Psoas muscle (tissue), 8 donors: ENCODE results near the gene ADAMTS2. TPM values are rescaled to one million over a fixed set of nuclear protein-coding genes. Genes with fewer than 3 reads are reported as not detected.

Experiments used
- ATAC-seq, 4 donors: fragments of 200-7000 bp; cut with Tn5 transposase; one replicate each; pipeline ENCODE4 v1.9.1; 2020; ENCODE audit warnings: moderate library complexity in 3 of 4, mild to moderate bottlenecking in 2 of 4
- DNase-seq, 2 donors: peaks; one replicate each; pipeline ENCODE4 v3.0.0-alpha.2; 2020
- H3K27ac ChIP-seq: fragments of 200-600 bp; one replicate; pipeline ENCODE4 v1.8.0; 2022
- H3K27me3 ChIP-seq, 3 donors: fragments of 200-600 bp in 1 of 3; one replicate each; pipeline versions ENCODE4 v1.6.1 to v1.8.0; 2013 to 2022; ENCODE audit warnings: low read length in 2 of 3, mild to moderate bottlenecking in 2 of 3, moderate library complexity in 1 of 3; ENCODE audit not compliant: insufficient read depth in 3 of 3
- H3K36me3 ChIP-seq, 2 donors: fragments of 200-600 bp in 1 of 2; one replicate each; pipeline versions ENCODE4 v1.6.1 to v1.8.0; 2013 to 2022; ENCODE audit warnings: low read depth in 1 of 2, mild to moderate bottlenecking in 1 of 2, moderate library complexity in 1 of 2; ENCODE audit not compliant: insufficient read depth in 1 of 2
- H3K4me1 ChIP-seq: fragments of 200-600 bp; one replicate; pipeline ENCODE4 v1.8.0; 2022
- H3K4me3 ChIP-seq: fragments of 200-600 bp; one replicate; pipeline ENCODE4 v1.8.0; 2022; ENCODE audit warnings: mild to moderate bottlenecking
- H3K9me3 ChIP-seq: fragments of 200-600 bp; one replicate; pipeline ENCODE4 v1.8.0; 2022
- WGBS, 3 donors: extraction: QIAGEN DNeasy Blood & Tissue Kit; methylation state at CpG; one replicate each; pipeline versions ENCODE4 v1.1.6 to v1.1.7; 2013; 5-methylcytosine and 5-hydroxymethylcytosine counted together
- intact Hi-C, 2 donors: fragments of 100-400 bp; cut with DNase I; formaldehyde crosslinking; loops; one replicate each; pipeline versions ENCODE4 v1.11.0 to v1.14.2; 2022
- polyA plus RNA-seq, 3 donors: library from polyadenylated mRNA; stranded (reverse); fragments of 200-250 nt; gene quantifications; one replicate each; pipeline ENCODE4 v1.2.3, GENCODE V29; 2013
- total RNA-seq, 4 donors: library from RNA; stranded (reverse); fragmentation: NEBNext Ultra II Directional in 2 of 4; extraction: Animal tissue kit (Norgen Biotek cat#: 25700) in 2 of 4; gene quantifications; one replicate each; pipeline versions ENCODE4 v1.2.1 to v1.2.4, GENCODE V29; 2021 to 2023
- TF ChIP-seq, protein P1 (sequence below): fragments of 200-600 bp; IDR thresholded peaks from one replicate; pipeline ENCODE4 v1.8.0; 2022; ENCODE audit warnings: antibody characterized with exemption
- donor health status: healthy with polysubstance abuse.
- donor health status: DM: no; HTN: no; CAD: no; lungs with moderate emphysema.
- donor health status: Bipolar disorder and iron deficiency.
- donor health status: healthy.
- donor health status: DM: yes; HTN: yes; CAD: no.
- donor health status: DM: no; HTN: no; CAD: no.
- donor health status: DM: no; HTN: no; CAD: no.
- donor health status: DM: yes; HTN: yes; CAD: no.

ADAMTS2 gene
- total and polyA plus RNA-seq, 7 donors = 0.83 to 3.7 (median 2.0) TPM

DNA sequence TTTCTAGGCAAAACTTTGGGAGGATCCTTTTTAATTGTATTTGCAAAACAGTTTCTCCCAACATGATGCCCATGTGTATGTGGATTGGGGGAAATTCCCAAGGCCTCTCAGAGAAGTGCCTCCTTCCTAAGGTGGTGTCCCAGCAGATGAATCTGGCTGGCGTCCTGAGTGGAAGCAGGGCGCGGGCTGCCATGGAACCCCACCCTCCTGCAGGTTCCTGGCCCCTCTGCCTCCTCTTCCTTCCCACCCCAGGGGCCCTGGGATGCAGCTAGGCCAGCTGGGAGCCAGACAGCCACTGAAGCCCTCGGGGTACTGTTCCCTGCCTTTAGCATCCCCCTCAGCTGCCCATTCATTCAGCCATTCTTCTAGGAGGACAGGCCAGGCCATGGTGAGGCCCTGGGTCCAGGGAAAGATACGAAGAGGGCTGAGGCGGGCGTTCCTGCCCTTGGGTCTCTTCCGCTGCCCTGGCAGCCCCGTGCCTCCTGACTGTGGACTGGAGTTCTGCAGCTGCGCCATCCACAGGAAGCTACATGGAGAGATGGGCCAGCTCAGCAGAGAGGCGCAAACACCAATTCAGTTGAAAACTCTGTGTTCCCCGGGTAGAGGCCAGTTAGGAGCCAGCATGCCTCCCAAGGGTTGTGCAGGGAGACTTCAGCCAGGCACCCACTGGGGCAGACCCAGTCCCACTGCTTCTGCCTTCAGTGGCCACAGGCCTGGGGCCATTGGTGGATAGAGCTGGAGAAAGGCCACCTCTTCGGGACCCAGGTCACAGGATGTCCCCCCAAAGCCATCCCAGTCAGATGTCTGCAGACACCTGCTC is 36.5 kb downstream of the ADAMTS2 start:
- DNase-seq = peak; percentile 9 to 20
- H3K27me3 ChIP-seq = no peaks in the 10 kb centered on the region
- no peaks in the 10 kb centered on the region for H3K4me1 ChIP-seq
- no peak overlapping the region for H3K27ac ChIP-seq
- no peak overlapping the region for H3K4me3 ChIP-seq
- no peak for ATAC-seq
- H3K36me3 ChIP-seq = no peaks in the 10 kb centered on the region
- TF ChIP-seq, protein P1, sequence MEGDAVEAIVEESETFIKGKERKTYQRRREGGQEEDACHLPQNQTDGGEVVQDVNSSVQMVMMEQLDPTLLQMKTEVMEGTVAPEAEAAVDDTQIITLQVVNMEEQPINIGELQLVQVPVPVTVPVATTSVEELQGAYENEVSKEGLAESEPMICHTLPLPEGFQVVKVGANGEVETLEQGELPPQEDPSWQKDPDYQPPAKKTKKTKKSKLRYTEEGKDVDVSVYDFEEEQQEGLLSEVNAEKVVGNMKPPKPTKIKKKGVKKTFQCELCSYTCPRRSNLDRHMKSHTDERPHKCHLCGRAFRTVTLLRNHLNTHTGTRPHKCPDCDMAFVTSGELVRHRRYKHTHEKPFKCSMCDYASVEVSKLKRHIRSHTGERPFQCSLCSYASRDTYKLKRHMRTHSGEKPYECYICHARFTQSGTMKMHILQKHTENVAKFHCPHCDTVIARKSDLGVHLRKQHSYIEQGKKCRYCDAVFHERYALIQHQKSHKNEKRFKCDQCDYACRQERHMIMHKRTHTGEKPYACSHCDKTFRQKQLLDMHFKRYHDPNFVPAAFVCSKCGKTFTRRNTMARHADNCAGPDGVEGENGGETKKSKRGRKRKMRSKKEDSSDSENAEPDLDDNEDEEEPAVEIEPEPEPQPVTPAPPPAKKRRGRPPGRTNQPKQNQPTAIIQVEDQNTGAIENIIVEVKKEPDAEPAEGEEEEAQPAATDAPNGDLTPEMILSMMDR = no peak
- intact Hi-C loops = no loop called here
- WGBS, 3 donors = 81 to 90% (median 84%) methylated on average over 13 of the region's 13 CpGs
- peaks cover 10% of the 10 kb centered on the region for H3K9me3 ChIP-seq

DNA sequence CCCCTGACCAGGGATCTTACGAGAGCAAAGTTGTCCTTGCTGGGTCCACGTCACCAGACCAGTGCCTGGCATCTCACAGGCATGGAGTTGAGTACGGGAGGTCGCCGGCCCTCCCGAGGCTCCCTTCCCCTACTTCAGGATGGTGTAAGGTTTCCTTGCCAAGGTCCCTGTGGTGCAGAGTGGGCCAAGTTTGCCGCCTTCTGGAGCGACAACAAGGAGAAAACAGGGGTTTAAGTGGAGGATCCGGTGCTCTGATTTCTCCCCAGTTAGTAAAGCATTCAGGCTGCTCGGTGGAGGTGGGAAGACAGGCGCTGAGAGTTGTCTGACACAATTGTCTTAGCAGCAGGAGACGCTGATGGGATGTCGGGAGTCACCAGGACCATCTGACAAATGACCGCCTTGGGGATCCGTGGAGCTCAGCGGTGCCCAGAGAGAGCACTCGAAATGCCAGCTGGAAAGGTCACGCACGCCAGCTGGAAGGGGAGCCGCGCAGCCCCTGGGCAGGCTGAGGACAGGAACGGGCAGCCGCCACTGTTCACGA is 37.3 kb downstream of the ADAMTS2 start:
- Histone ChIP-seq H3K27me3 (no peaks in the 10 kb centered on the region), H3K4me3 (no peak overlapping the region), H3K36me3 (no peaks in the 10 kb centered on the region), H3K27ac (no peak overlapping the region), H3K9me3 (peaks cover 10% of the 10 kb centered on the region), H3K4me1 (no peaks in the 10 kb centered on the region)
- TF ChIP-seq, protein P1 = no peak
- intact Hi-C loops = no loop called here
- WGBS, 3 donors = 36 to 45% (median 41%) methylated on average over 24 of the region's 24 CpGs
- ATAC-seq = peak in 2 of 4 donors; percentile 35 to 50
- peak; percentile 13 to 47 for DNase-seq

DNA sequence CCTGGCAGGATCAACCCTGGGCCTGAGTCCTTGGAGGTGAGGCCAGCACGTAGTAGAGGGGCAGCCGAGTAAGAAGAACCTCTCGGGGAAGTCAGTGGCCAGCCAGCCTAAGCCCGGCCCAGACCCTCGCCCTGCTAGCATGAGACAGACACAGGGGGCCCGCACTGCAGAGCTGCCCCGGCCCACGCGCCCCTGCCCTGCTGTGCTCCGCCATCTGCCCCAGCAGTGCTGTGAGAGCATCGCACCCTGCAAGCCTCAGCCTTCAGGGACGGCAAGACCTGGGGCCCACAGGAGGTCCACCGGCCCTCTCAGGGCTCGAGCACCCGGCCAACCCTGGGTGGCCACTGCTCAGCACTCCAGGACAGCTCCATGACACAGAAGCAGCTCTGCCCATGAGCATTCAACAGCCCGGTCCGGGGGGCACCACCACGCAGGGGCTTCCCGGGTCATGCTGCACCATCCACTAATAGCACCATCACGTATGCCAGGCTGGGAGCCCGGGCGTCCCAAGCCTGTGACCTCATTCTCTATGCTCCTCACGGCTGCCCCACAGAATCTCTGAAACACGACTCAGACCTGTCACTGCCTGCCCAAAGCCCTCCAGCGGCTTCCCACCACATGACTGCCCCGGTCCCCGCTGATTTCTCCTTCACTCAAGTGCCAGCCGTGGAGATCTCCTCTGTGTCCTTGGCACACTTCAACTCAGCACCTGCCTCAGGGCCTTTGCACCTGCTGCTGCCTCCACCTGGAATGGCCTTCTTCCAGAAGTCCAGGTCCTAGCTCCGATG is 38.1 kb downstream of the ADAMTS2 start:
- Histone ChIP-seq H3K36me3 (no peaks in the 10 kb centered on the region), H3K4me3 (no peak overlapping the region), H3K27me3 (no peaks in the 10 kb centered on the region), H3K4me1 (no peaks in the 10 kb centered on the region), H3K27ac (no peak overlapping the region), H3K9me3 (peaks cover 10% of the 10 kb centered on the region)
- intact Hi-C loops = no loop called here
- peak; percentile 11 to 45 for DNase-seq
- TF ChIP-seq, protein P1 = no peak
- WGBS, 3 donors = 89 to 94% (median 90%) methylated on average over 28 to 29 of the region's 29 CpGs
- ATAC-seq = no peak

DNA sequence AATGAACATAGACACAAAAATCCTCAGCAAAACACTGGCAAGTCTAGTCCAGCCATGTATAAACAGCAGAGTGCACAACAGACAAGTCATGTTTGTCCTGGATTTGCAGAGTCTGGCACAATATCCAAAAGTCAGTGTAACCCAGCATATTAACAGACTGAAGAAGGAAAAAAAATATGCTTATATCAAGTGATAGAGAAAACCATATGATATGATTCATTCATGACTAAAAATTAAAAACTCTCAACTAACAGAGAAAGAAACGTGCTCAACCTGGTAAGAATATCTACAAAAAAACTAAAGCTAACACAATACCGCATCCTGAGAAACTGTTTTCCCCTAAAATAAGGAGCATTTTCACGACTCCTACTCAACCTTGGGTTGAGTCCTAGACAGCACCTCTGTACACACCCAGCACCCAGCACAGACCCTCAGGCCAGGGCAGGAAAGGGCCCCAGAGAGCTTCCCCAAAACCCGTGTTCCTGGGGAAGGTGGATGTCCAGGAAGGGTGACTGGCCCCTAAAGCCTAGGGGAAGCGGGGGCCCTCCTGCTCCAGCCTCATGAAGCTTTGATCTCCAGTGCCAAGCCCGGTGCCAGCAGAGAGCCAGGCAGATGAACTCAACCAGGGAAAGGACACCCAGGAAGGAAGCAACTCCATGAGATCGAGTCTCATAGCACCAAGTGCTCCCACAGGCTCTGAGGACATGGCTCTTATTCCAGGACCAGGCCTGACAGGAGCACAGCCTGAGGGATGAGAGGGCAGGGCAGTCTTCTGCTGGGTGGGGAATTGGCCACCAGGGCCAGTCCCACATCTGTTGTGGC is 38.9 kb downstream of the ADAMTS2 start:
- intact Hi-C loops = no loop called here
- WGBS, 3 donors = 92 to 96% (median 93%) methylated on average over 7 of the region's 7 CpGs

More for the DNA sequence above, 38.9 kb downstream of the ADAMTS2 start:
- ATAC-seq (no peak), DNase-seq (peak in 1 of 2 donors; percentile 4)
- Histone ChIP-seq H3K27me3 (no peaks in the 10 kb centered on the region), H3K4me1 (no peaks in the 10 kb centered on the region), H3K9me3 (peaks cover 10% of the 10 kb centered on the region), H3K36me3 (no peaks in the 10 kb centered on the region), H3K27ac (no peak overlapping the region), H3K4me3 (no peak overlapping the region)
- TF ChIP-seq, protein P1 = no peak
